Mesendoderm (in vitro differentiated cells): ENCODE data around the gene ADRA2C.

ENCODE experiments used
- DNase-seq: peaks from one replicate; pipeline ENCODE4 v3.0.0; 2013
- H2AK5ac ChIP-seq: 2 replicates; pipeline ENCODE4 v1.6.1; 2013; ENCODE audit warnings: low read length, inconsistent platforms
- H2BK120ac ChIP-seq: 2 replicates; pipeline ENCODE4 v1.6.1; 2013; ENCODE audit warnings: low read depth, mild to moderate bottlenecking, low read length, moderate library complexity, mixed read lengths
- H2BK15ac ChIP-seq: replicated peaks from 2 replicates; pipeline ENCODE4 v1.6.1; 2013; ENCODE audit warnings: low read depth, mild to moderate bottlenecking, moderate library complexity
- H2BK5ac ChIP-seq: 2 replicates; pipeline ENCODE4 v1.6.1; 2013; ENCODE audit warnings: low read length, inconsistent platforms
- H3K18ac ChIP-seq: 2 replicates; pipeline ENCODE4 v1.6.1; 2013; ENCODE audit warnings: mild to moderate bottlenecking, low read length, mixed read lengths
- H3K23ac ChIP-seq: one replicate; pipeline ENCODE4 v1.6.1; 2013; ENCODE audit warnings: low read length
- H3K27ac ChIP-seq: 2 replicates; pipeline ENCODE4 v1.5.1; 2013; ENCODE audit warnings: low read depth, mild to moderate bottlenecking, inconsistent platforms, low read length, moderate library complexity
- H3K27me3 ChIP-seq: 2 replicates; pipeline ENCODE4 v1.6.1; 2013; ENCODE audit warnings: low read length, control low read depth, mild to moderate bottlenecking, inconsistent platforms; ENCODE audit not compliant: insufficient read depth, poor library complexity
- H3K36me3 ChIP-seq: 2 replicates; pipeline ENCODE4 v1.6.1; 2013; ENCODE audit warnings: low read length, inconsistent platforms; ENCODE audit not compliant: control insufficient read depth, insufficient read depth
- H3K4ac ChIP-seq: one replicate; pipeline ENCODE4 v1.6.1; 2013; ENCODE audit warnings: low read depth, mild to moderate bottlenecking, low read length, moderate library complexity
- H3K4me1 ChIP-seq: 2 replicates; pipeline ENCODE4 v1.6.1; 2013; ENCODE audit warnings: low read depth, low read length, inconsistent platforms; ENCODE audit not compliant: control insufficient read depth
- H3K4me2 ChIP-seq: 2 replicates; pipeline ENCODE4 v1.6.1; 2013; ENCODE audit warnings: low read length
- H3K4me3 ChIP-seq: 2 replicates; pipeline ENCODE4 v1.5.1; 2013; ENCODE audit warnings: mild to moderate bottlenecking, low read length
- H3K56ac ChIP-seq: one replicate; pipeline ENCODE4 v1.6.1; 2013; ENCODE audit warnings: low read length
- H3K79me1 ChIP-seq: 2 replicates; pipeline ENCODE4 v1.6.1; 2013; ENCODE audit warnings: low read length, inconsistent platforms
- H3K79me2 ChIP-seq: 2 replicates; pipeline ENCODE4 v1.6.1; 2013; ENCODE audit warnings: mild to moderate bottlenecking, low read length; ENCODE audit not compliant: control insufficient read depth, insufficient read depth
- H3K9ac ChIP-seq: 2 replicates; pipeline ENCODE4 v1.6.1; 2013; ENCODE audit warnings: low read length, inconsistent platforms
- H4K5ac ChIP-seq: one replicate; pipeline ENCODE4 v1.6.1; 2013; ENCODE audit warnings: low read length
- H4K8ac ChIP-seq: one replicate; pipeline ENCODE4 v1.6.1; 2013; ENCODE audit warnings: low read depth, mild to moderate bottlenecking, control low read depth, low read length, moderate library complexity
- WGBS: extraction: QIAGEN DNeasy Blood & Tissue Kit; methylation state at CpG from one replicate; pipeline ENCODE4 v1.1.7; 2013; ENCODE audit warnings: low lambda C conversion rate, missing lambda C conversion rate; ENCODE audit not compliant: insufficient coverage; ENCODE audit errors: extremely low coverage; 5-methylcytosine and 5-hydroxymethylcytosine counted together

Gene ADRA2C

DNA sequence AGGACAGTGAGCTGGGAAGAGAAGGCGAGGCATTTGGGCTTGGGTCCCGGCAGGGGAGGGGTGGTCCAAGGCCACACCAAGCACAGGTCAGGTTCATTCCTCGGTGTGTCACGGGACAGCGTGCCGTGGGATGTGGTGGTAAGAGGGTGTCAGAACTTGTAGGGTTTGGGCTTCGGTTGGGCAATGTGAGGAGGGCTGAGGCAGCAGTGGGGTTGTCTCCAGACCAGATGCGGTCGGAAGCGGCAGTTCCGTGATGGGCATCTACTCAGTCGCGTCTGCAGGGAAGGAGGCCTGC lies 22.1 kb downstream of the ADRA2C start:
- H2BK120ac ChIP-seq: no peak overlapping the region
- no peak for DNase-seq
- no peaks in the 10 kb centered on the region for H3K79me1 ChIP-seq
- H4K5ac ChIP-seq: no peak overlapping the region
- H3K23ac ChIP-seq: no peak overlapping the region
- H4K8ac ChIP-seq: no peak overlapping the region
- H2BK15ac ChIP-seq: no peak overlapping the region
- no peaks in the 10 kb centered on the region for H3K36me3 ChIP-seq
- WGBS: no CpG with 5 or more reads among the region's 13 CpGs
- no peak overlapping the region for H3K9ac ChIP-seq
- H2AK5ac ChIP-seq: no peak overlapping the region
- H3K27me3 ChIP-seq: no peaks in the 10 kb centered on the region
- H3K56ac ChIP-seq: no peak overlapping the region
- H3K4me1 ChIP-seq: no peaks in the 10 kb centered on the region
- no peak overlapping the region for H3K4me2 ChIP-seq
- no peak overlapping the region for H3K18ac ChIP-seq
- H3K4me3 ChIP-seq: no peak overlapping the region
- no peak overlapping the region for H2BK5ac ChIP-seq
- no peaks in the 10 kb centered on the region for H3K79me2 ChIP-seq
- H3K4ac ChIP-seq: no peak overlapping the region
- no peak overlapping the region for H3K27ac ChIP-seq

DNA sequence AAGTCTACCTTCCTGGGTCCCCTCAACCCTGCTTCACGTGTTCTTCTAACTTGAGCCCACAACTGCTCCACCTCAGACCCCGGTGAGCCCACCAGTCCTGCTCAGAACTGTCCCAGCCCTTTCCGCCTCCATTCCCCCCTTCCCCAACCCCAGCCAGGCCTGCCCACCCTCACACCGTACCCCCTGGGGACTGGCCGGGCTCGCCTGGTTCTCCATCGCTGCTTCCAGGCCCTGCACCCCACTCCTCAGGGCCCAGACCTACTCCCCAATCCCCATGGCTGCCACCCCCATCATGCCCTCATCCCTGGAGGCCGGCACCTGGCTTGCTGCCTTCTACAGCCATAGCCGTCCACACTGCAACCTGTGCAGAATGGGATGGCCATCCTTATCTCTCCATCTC lies 23.4 kb downstream of the ADRA2C start:
- Histone ChIP-seq H3K4me1 (no peaks in the 10 kb centered on the region), H4K8ac (no peak overlapping the region), H3K23ac (no peak overlapping the region), H2BK15ac (no peak overlapping the region), H3K27me3 (no peaks in the 10 kb centered on the region), H2BK120ac (no peak overlapping the region), H3K79me1 (no peaks in the 10 kb centered on the region), H3K4me3 (no peak overlapping the region), H3K4me2 (no peak overlapping the region), H2AK5ac (no peak overlapping the region), H3K79me2 (no peaks in the 10 kb centered on the region), H2BK5ac (no peak overlapping the region), H3K18ac (no peak overlapping the region), H4K5ac (no peak overlapping the region), H3K56ac (no peak overlapping the region), H3K4ac (no peak overlapping the region), H3K36me3 (no peaks in the 10 kb centered on the region), H3K27ac (no peak overlapping the region), H3K9ac (no peak overlapping the region)
- WGBS: no CpG with 5 or more reads among the region's 9 CpGs
- DNase-seq: no peak

DNA sequence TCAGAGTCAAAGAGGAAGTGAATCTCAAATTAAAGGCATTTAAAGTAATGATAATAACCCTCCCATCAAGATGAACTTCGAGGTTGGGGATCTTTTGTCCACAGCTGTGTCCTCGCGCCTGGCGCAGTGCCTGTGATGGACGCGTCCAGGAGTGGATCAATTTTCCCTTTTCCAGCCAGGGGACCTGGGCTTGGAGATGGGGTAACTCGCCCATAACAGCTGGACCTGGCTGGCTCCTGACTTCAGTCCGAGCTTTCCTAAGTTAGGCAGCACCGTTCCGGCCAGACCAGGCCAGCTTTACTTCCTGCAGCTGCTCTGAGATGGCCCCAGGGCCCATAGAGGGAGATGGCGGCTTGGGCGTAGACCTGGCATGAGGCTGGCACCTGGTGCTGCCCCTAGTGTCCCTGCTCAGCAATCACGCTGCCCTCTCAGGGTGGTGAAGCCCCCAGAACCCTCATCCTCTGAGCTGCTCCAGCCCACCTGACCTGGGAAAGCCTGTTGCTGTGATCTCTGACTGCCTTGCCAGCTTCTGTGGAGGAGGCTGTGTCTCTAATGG lies 23.9 kb downstream of the ADRA2C start:
- Histone ChIP-seq H3K4me2 (no peak overlapping the region), H4K5ac (no peak overlapping the region), H3K9ac (no peak overlapping the region), H3K79me2 (no peaks in the 10 kb centered on the region), H2BK120ac (no peak overlapping the region), H4K8ac (no peak overlapping the region), H3K56ac (no peak overlapping the region), H3K23ac (no peak overlapping the region), H3K27ac (no peak overlapping the region), H2BK15ac (no peak overlapping the region), H3K4me1 (no peaks in the 10 kb centered on the region), H2AK5ac (no peak overlapping the region), H3K4me3 (no peak overlapping the region), H3K27me3 (no peaks in the 10 kb centered on the region), H3K79me1 (no peaks in the 10 kb centered on the region), H3K18ac (no peak overlapping the region), H2BK5ac (no peak overlapping the region), H3K4ac (no peak overlapping the region), H3K36me3 (no peaks in the 10 kb centered on the region)
- no peak for DNase-seq
- no CpG with 5 or more reads among the region's 13 CpGs for WGBS

GRCh38 chr4:3791256-3791655 lies 25.1 kb downstream of the ADRA2C start:
- Histone ChIP-seq H3K79me1 (no peaks in the 10 kb centered on the region), H4K5ac (no peak overlapping the region), H2BK15ac (no peak overlapping the region), H2BK5ac (no peak overlapping the region), H4K8ac (no peak overlapping the region), H3K4ac (no peak overlapping the region), H3K4me3 (no peak overlapping the region), H3K56ac (no peak overlapping the region), H3K27ac (no peak overlapping the region), H3K9ac (no peak overlapping the region), H3K79me2 (no peaks in the 10 kb centered on the region), H3K4me1 (no peaks in the 10 kb centered on the region), H3K36me3 (no peaks in the 10 kb centered on the region), H3K18ac (no peak overlapping the region), H3K23ac (no peak overlapping the region), H3K27me3 (no peaks in the 10 kb centered on the region), H2BK120ac (no peak overlapping the region), H3K4me2 (no peak overlapping the region), H2AK5ac (no peak overlapping the region)
- no CpG with 5 or more reads among the region's 9 CpGs for WGBS
- DNase-seq: no peak

DNA sequence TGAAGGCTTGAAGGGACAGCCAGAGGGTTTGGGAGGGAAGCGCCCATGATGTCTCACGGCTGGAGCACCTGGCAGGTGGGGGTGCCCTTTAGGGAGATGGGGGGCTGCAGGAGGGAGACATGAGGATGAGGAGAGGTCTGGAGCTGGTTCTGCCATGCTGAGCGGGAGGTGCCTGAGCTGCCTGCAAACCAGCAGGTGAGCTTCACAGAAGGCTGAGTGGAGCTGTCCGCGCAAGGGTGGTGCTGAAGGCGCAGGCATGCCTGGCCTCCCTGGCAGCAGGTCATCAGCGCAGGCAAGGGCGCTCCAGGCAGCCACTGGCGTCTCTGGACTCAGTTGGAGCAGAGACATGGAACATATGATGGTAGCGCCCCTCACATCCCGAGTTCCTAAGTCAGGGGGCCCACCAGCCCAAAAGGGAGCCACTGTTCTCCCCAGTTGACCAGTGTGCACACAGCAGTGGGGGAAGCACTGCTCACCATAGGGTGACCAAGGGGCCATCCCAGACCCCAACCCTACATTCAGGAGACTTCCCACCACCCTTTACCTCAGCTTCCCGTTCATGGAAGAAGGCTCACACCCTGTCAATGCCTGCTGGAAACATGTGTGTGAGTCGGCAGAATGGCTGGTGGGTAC lies 25.8 kb downstream of the ADRA2C start:
- no peak overlapping the region for H3K18ac ChIP-seq
- no peak overlapping the region for H4K8ac ChIP-seq
- no peaks in the 10 kb centered on the region for H3K79me1 ChIP-seq
- peak; percentile 81 for DNase-seq
- H2AK5ac ChIP-seq: no peak overlapping the region
- no peak overlapping the region for H4K5ac ChIP-seq
- H3K36me3 ChIP-seq: no peaks in the 10 kb centered on the region
- no peak overlapping the region for H3K4me3 ChIP-seq
- H2BK5ac ChIP-seq: no peak overlapping the region
- no CpG with 5 or more reads among the region's 13 CpGs for WGBS
- no peak overlapping the region for H3K23ac ChIP-seq
- H3K4me1 ChIP-seq: no peaks in the 10 kb centered on the region
- H3K4ac ChIP-seq: no peak overlapping the region
- no peak overlapping the region for H3K56ac ChIP-seq
- H3K9ac ChIP-seq: no peak overlapping the region
- no peaks in the 10 kb centered on the region for H3K79me2 ChIP-seq
- no peak overlapping the region for H2BK120ac ChIP-seq
- H3K4me2 ChIP-seq: no peak overlapping the region
- no peak overlapping the region for H2BK15ac ChIP-seq
- H3K27me3 ChIP-seq: no peaks in the 10 kb centered on the region
- H3K27ac ChIP-seq: no peak overlapping the region

DNA sequence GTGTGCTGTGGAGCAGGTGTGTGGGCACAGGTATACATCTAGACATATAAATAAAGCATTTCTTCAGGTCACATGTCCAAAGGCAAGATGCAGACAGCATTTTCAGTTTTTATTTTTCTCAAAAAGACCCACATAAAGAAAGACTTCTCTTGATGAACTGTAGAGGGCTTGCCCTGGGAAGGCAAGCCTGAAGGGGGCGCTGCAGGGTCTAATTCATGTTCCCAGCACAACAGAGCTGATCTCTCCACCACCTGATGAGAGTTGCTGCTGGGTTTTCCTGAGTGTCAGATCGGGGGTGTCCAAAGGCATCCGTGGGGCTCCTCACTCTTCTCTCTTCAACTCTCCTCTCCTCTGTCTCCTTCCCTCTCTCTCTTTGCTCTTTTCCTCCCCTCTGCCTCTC lies 26.6 kb downstream of the ADRA2C start:
- H3K27me3 ChIP-seq: no peaks in the 10 kb centered on the region
- H3K18ac ChIP-seq: no peak overlapping the region
- H2BK5ac ChIP-seq: no peak overlapping the region
- H3K23ac ChIP-seq: no peak overlapping the region
- no peak overlapping the region for H3K4me2 ChIP-seq
- no peak overlapping the region for H2BK15ac ChIP-seq
- no CpG with 5 or more reads among the region's 3 CpGs for WGBS
- H3K4me3 ChIP-seq: no peak overlapping the region
- H3K56ac ChIP-seq: no peak overlapping the region
- H2AK5ac ChIP-seq: no peak overlapping the region
- no peak overlapping the region for H4K5ac ChIP-seq
- peak; percentile 83 for DNase-seq
- H2BK120ac ChIP-seq: no peak overlapping the region
- no peaks in the 10 kb centered on the region for H3K79me1 ChIP-seq
- H3K27ac ChIP-seq: no peak overlapping the region
- no peaks in the 10 kb centered on the region for H3K36me3 ChIP-seq
- H3K79me2 ChIP-seq: no peaks in the 10 kb centered on the region
- H3K4me1 ChIP-seq: no peaks in the 10 kb centered on the region
- H4K8ac ChIP-seq: no peak overlapping the region
- no peak overlapping the region for H3K4ac ChIP-seq
- H3K9ac ChIP-seq: no peak overlapping the region
